Breast epithelium (tissue), 3 donors: ENCODE results near the gene FFAR4.

Experiments used
- POLR2A ChIP-seq: fragments of 450-650 bp; IDR thresholded peaks from one replicate; pipeline ENCODE4 v1.6.1; 2016; ENCODE audit warnings: antibody characterized with exemption, mild to moderate bottlenecking, moderate library complexity
- TF ChIP-seq, protein P1 (sequence below), 3 donors: fragments of 450-650 bp; IDR thresholded peaks; one replicate each; pipeline ENCODE4 v1.5.1; 2016 to 2017; ENCODE audit warnings: antibody characterized with exemption in 3 of 3, mild to moderate bottlenecking in 3 of 3, moderate library complexity in 3 of 3

DNA sequence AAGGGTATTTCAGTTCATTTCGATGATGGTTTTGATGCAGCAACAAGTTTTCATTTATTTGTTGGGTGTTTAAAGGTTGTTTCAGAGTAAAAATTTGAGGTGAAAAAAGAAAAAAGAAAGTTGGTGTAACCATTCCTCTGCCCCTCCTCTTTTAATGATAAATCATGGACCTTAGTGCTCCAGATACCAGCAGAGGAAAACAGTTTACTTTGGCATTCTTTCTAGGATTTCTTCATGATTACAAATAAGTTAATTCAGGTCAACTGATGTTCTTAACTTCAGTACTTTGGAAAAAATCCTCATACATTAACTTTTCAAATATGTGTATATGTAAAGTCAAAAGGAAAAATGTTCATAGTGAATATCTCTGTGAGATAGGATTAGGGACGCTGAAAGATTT, 36.6 kb downstream of the FFAR4 start:
- TF ChIP-seq POLR2A, result no peak
- TF ChIP-seq, protein P1, sequence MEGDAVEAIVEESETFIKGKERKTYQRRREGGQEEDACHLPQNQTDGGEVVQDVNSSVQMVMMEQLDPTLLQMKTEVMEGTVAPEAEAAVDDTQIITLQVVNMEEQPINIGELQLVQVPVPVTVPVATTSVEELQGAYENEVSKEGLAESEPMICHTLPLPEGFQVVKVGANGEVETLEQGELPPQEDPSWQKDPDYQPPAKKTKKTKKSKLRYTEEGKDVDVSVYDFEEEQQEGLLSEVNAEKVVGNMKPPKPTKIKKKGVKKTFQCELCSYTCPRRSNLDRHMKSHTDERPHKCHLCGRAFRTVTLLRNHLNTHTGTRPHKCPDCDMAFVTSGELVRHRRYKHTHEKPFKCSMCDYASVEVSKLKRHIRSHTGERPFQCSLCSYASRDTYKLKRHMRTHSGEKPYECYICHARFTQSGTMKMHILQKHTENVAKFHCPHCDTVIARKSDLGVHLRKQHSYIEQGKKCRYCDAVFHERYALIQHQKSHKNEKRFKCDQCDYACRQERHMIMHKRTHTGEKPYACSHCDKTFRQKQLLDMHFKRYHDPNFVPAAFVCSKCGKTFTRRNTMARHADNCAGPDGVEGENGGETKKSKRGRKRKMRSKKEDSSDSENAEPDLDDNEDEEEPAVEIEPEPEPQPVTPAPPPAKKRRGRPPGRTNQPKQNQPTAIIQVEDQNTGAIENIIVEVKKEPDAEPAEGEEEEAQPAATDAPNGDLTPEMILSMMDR (IDR thresholded peaks at IDR 0.05), result no peak
